ENCODE measurements around the gene BICRAL. TPM values are rescaled to one million over a fixed set of nuclear protein-coding genes. Genes with fewer than 3 reads are reported as not detected.

BICRAL gene
- total RNA-seq, 1 donor from 2014 or later = 21.0 TPM

DNA sequence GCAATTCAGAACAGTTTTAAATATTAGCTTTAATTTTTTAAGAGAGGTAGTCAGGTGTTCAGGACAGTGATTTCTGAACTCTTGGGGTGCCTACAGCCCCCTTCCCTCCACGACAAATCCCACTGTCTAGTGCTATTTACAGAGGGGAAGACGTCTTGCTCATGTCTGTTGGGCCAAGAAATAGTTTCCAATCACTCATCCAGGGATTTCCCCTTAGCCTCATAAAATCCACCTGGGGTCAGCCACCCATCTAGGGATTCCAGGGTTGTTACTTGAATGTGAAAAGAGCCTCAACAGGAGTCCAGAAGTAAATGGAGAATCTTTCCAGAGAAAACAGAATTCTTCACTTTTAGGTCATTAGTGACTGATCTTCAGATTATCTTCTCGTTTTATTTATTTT, 37.0 kb downstream of the BICRAL start:
- Histone ChIP-seq H3K4me1 (peaks cover 15% of the 10 kb centered on the region), H3K36me3 (peaks cover 14% of the 10 kb centered on the region), H3K9me3 (no peaks in the 10 kb centered on the region), H3K27me3 (no peaks in the 10 kb centered on the region), H3K4me3 (no peak overlapping the region), H3K27ac (peak overlapping the region; percentile 0)
- TF ChIP-seq, protein P1, sequence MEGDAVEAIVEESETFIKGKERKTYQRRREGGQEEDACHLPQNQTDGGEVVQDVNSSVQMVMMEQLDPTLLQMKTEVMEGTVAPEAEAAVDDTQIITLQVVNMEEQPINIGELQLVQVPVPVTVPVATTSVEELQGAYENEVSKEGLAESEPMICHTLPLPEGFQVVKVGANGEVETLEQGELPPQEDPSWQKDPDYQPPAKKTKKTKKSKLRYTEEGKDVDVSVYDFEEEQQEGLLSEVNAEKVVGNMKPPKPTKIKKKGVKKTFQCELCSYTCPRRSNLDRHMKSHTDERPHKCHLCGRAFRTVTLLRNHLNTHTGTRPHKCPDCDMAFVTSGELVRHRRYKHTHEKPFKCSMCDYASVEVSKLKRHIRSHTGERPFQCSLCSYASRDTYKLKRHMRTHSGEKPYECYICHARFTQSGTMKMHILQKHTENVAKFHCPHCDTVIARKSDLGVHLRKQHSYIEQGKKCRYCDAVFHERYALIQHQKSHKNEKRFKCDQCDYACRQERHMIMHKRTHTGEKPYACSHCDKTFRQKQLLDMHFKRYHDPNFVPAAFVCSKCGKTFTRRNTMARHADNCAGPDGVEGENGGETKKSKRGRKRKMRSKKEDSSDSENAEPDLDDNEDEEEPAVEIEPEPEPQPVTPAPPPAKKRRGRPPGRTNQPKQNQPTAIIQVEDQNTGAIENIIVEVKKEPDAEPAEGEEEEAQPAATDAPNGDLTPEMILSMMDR (IDR thresholded peaks at IDR 0.05) = no peak
- intact Hi-C loops (cut with DNase I) = no loop called here
- ATAC-seq (no peak), DNase-seq (no peak)

DNA sequence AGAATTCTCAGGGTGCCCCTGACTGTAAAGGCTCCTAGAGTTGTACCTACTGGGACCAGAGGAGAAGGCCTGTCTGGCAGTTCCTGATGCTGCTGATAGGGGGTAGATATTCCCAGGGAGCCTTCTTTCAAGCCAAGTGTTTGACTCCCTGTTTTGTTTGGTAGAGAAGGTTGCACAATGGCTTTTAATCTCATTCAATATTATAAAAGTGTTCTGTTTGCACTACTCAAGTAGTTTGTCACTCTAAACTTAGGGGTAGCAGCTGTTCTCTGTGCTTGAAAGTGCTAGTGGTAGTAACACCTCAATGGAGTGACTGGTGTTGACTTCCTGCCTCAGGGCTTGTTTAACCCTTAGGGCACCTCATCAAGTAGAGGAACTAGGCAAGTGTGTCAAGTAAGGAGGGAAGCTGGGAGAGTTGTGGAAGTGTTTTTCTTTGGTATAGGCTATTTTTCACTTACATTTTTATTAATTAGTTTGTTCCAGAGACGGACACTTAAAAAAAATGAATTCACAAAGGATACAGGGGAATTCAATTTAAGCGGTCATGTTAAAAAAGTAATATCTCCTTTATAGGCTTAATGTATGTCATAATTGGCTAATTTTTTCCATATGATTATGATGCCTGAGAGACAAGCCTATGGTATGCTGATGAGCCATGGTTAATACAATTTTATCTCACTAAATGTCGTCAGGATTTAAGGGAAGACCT, 38.1 kb downstream of the BICRAL start:
- Histone ChIP-seq H3K4me1 (peaks cover 15% of the 10 kb centered on the region), H3K36me3 (peaks cover 25% of the 10 kb centered on the region), H3K27ac (peak overlapping the region; percentile 25), H3K27me3 (no peaks in the 10 kb centered on the region), H3K9me3 (no peaks in the 10 kb centered on the region), H3K4me3 (no peak overlapping the region)
- peak; percentile 96 for ATAC-seq
- intact Hi-C loops (cut with DNase I) = no loop called here
- DNase-seq = no peak
- TF ChIP-seq, protein P1 (IDR thresholded peaks at IDR 0.05) = peak; percentile 47

DNA sequence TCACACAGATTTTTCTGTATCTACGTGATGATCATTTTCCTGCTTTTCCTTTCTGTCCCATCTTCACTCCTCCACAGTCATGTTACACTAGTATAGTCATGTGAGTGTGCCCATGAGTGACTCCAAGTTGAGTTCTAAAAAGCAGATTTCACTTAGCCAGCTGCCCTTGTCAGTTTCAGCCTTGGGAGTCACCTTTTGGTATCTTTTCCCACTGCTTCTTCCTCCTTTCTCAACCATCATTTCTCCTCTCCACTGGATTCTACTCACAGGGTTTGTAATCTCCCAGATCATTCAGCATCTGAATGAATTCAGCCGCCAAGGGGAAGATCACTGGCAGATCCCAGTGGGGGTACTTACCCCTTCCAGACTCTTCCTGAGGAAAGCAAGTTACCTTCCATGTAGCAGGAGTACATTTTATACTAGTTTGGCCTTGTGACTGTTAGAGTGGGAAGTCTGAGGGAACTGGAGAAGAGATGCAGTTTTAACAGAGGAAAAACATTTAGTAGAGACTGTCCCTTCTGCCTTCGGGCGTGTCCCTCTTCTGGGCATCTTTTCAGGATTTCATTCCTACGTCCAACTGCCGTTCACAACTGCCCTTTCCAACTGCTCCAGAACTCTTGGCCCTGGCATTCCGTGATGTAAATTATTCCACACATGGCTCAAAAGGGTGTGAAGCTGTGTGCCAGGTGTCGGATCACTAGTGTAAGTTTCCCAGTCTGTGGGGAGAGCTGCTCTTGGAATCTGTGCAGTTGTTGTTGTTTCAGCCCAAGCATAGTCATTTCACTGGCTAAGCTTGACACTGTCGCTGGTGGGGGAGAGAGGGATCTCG, 38.9 kb downstream of the BICRAL start:
- H3K9me3 ChIP-seq = no peaks in the 10 kb centered on the region
- no peaks in the 10 kb centered on the region for H3K27me3 ChIP-seq
- ATAC-seq (no peak), DNase-seq (no peak)
- peak overlapping the region; percentile 25 for H3K27ac ChIP-seq
- peaks cover 15% of the 10 kb centered on the region for H3K4me1 ChIP-seq
- H3K36me3 ChIP-seq = peaks cover 30% of the 10 kb centered on the region
- TF ChIP-seq, protein P1 (IDR thresholded peaks at IDR 0.05) = no peak
- H3K4me3 ChIP-seq = peak overlapping the region; percentile 4
- intact Hi-C loops (cut with DNase I) = no loop called here

DNA sequence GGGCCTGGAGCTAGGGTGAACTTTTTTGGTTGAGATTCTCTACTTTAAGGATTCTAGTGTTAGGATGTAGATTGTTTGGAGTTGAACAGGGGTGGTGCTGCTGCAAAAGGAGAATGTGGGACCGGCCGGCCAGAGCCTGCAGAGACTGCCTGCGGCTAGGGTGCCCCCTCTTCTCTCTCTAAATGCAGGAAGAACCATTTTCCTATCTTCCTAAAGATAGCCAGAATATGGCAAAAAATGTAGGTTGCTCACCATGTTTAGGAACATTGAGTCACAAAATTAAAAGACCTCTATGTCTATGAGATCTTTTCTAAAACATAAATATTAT, 39.5 kb downstream of the BICRAL start:
- ATAC-seq = no peak

DNA sequence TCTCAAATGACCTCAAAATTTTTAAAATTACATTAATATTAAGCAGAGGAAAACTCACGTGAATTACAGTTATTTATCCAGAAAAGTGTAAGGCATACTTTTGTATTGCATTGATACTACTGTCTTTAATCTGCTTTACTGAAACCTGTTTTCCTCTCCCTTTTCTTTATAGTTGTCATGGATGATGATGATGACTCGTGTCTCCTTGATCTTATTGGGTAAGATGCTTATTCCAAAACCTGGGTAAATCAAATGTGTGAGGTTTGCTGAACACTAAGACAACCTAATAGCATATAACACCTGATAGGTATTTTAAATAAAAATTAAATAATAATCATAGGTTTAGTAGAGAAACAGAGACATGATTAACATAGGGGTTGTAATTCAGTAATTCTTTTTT, 40.0 kb downstream of the BICRAL start:
- intact Hi-C loops (cut with DNase I) = no loop called here
- Histone ChIP-seq H3K4me3 (no peak overlapping the region), H3K9me3 (no peaks in the 10 kb centered on the region), H3K27me3 (no peaks in the 10 kb centered on the region), H3K36me3 (peaks cover 40% of the 10 kb centered on the region), H3K4me1 (peaks cover 15% of the 10 kb centered on the region), H3K27ac (peak overlapping the region; percentile 25)
- DNase-seq = no peak
- TF ChIP-seq, protein P1 (IDR thresholded peaks at IDR 0.05) = no peak
- no peak for ATAC-seq

More for the DNA sequence above, 39.5 kb downstream of the BICRAL start:
- peaks cover 15% of the 10 kb centered on the region for H3K4me1 ChIP-seq
- no peaks in the 10 kb centered on the region for H3K27me3 ChIP-seq
- H3K36me3 ChIP-seq = peaks cover 36% of the 10 kb centered on the region
- intact Hi-C loops (cut with DNase I) = no loop called here
- peak overlapping the region; percentile 4 for H3K4me3 ChIP-seq
- peak overlapping the region; percentile 25 for H3K27ac ChIP-seq
- TF ChIP-seq, protein P1 (IDR thresholded peaks at IDR 0.05) = no peak
- H3K9me3 ChIP-seq = no peaks in the 10 kb centered on the region
- no peak for DNase-seq
